Upper lobe of left lung (tissue), 6 donors: ENCODE data around the gene RFESD. TPM values are rescaled to one million over a fixed set of nuclear protein-coding genes. Genes with fewer than 3 reads are reported as not detected.

Experiments
- ATAC-seq, 2 donors: fragments of 200-7000 bp; cut with Tn5 transposase; one replicate each; pipeline ENCODE4 v1.9.1; 2022; ENCODE audit warnings: mild to moderate bottlenecking in 2 of 2, moderate library complexity in 2 of 2; ENCODE audit not compliant: low FRiP score in 2 of 2
- DNase-seq, 2 donors: peaks; one replicate each; pipeline ENCODE4 v3.0.0-alpha.2; 2019 to 2020
- H3K27ac ChIP-seq, 4 donors: fragments of 200-600 bp; sonication (generic); one replicate each; pipeline ENCODE4 v1.5.1; 2016 to 2019
- H3K27me3 ChIP-seq, 4 donors: fragments of 200-600 bp; sonication (generic); one replicate each; pipeline ENCODE4 v1.5.1; 2017 to 2019
- H3K36me3 ChIP-seq, 4 donors: fragments of 200-600 bp; sonication (generic); one replicate each; pipeline ENCODE4 v1.5.1; 2016 to 2019
- H3K4me1 ChIP-seq, 4 donors: fragments of 200-600 bp; sonication (generic); one replicate each; pipeline ENCODE4 v1.5.1; 2018 to 2019
- H3K4me3 ChIP-seq, 4 donors: fragments of 200-600 bp; sonication (generic); one replicate each; pipeline ENCODE4 v1.5.1; 2017 to 2019; ENCODE audit warnings: mild to moderate bottlenecking in 2 of 4, moderate library complexity in 1 of 4
- H3K9me3 ChIP-seq, 4 donors: fragments of 200-600 bp; sonication (generic); one replicate each; pipeline ENCODE4 v1.5.1; 2018 to 2019
- EP300 ChIP-seq, 4 donors: sonication (generic); formaldehyde crosslinking; IDR thresholded peaks; one replicate each; pipeline ENCODE4 v1.5.1; 2017; ENCODE audit warnings: antibody characterized with exemption in 4 of 4, control low read depth in 2 of 4
- POLR2A ChIP-seq, 4 donors: fragments of 450-650 bp; IDR thresholded peaks; one replicate each; pipeline ENCODE4 v1.5.1; 2016 to 2017; ENCODE audit warnings: antibody characterized with exemption in 4 of 4, mild to moderate bottlenecking in 2 of 4
- POLR2AphosphoS5 ChIP-seq, 2 donors: sonication (generic); formaldehyde crosslinking; IDR thresholded peaks; one replicate each; pipeline ENCODE4 v1.5.1; 2017; ENCODE audit warnings: antibody characterized with exemption in 2 of 2
- WGBS, 2 donors: methylation state at CpG; one replicate each; pipeline ENCODE4 v1.1.5; 2017 to 2018; 5-methylcytosine and 5-hydroxymethylcytosine counted together
- total RNA-seq, 6 donors: library from RNA; depleted of rRNA in 4 of 6; stranded (reverse); fragments of >200 nt in 4 of 6; gene quantifications; one replicate each; pipeline versions ENCODE4 v1.1.0 to v1.2.1, GENCODE V29; 2016 to 2021
- TF ChIP-seq, protein P1 (sequence below), 6 experiments: fragments of 450-650 bp in 4 of 6; fragments of 200-600 bp in 2 of 6; sonication (generic) in 2 of 6; IDR thresholded peaks; one replicate each; pipeline ENCODE4 v1.5.1; 2016 to 2019; ENCODE audit warnings: antibody characterized with exemption in 6 of 6
- donor health status: DM: no; HTN: no; CAD: no; lungs with moderate emphysema.
- donor health status: DM: no; HTN: yes; CAD: no; lungs with severe emphysema.

The RFESD gene
- total RNA-seq, 6 donors from 2014 or later = 1.0 to 6.8 (median 1.8) TPM

DNA sequence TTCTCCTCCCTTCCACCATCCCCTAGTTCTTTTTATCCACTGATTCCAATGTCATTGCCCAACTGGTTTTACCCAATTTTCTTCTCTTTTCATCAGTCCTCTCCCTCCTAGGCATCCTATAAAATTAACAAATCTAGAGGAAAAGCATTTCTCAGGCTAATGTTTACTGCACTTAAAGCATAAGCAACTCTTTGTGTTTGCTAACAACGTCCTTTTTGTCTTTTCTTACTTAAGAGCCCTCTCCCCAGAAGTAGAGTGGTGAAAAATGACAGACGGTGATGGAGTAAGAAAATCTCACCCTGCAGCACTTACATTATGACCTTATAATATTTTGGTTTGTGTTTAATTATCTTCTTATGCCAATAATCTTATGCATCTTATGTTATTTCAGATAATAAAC, 37.8 kb downstream of the RFESD start:
- Histone ChIP-seq H3K4me1 (no peaks in the 10 kb centered on the region), H3K27ac (no peak overlapping the region), H3K4me3 (no peak overlapping the region), H3K9me3 (no peaks in the 10 kb centered on the region), H3K27me3 (no peaks in the 10 kb centered on the region), H3K36me3 (no peaks in the 10 kb centered on the region)
- TF ChIP-seq, protein P1, sequence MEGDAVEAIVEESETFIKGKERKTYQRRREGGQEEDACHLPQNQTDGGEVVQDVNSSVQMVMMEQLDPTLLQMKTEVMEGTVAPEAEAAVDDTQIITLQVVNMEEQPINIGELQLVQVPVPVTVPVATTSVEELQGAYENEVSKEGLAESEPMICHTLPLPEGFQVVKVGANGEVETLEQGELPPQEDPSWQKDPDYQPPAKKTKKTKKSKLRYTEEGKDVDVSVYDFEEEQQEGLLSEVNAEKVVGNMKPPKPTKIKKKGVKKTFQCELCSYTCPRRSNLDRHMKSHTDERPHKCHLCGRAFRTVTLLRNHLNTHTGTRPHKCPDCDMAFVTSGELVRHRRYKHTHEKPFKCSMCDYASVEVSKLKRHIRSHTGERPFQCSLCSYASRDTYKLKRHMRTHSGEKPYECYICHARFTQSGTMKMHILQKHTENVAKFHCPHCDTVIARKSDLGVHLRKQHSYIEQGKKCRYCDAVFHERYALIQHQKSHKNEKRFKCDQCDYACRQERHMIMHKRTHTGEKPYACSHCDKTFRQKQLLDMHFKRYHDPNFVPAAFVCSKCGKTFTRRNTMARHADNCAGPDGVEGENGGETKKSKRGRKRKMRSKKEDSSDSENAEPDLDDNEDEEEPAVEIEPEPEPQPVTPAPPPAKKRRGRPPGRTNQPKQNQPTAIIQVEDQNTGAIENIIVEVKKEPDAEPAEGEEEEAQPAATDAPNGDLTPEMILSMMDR (IDR thresholded peaks at IDR 0.05) = no peak
- TF ChIP-seq EP300 (IDR thresholded peaks at IDR 0.05) (no peak), POLR2AphosphoS5 (IDR thresholded peaks at IDR 0.05) (no peak), POLR2A (IDR thresholded peaks at IDR 0.05) (no peak)
- WGBS, 2 donors = 81 to 86% methylated on average over 2 of the region's 2 CpGs
- no peak for DNase-seq
- ATAC-seq = no peak

DNA sequence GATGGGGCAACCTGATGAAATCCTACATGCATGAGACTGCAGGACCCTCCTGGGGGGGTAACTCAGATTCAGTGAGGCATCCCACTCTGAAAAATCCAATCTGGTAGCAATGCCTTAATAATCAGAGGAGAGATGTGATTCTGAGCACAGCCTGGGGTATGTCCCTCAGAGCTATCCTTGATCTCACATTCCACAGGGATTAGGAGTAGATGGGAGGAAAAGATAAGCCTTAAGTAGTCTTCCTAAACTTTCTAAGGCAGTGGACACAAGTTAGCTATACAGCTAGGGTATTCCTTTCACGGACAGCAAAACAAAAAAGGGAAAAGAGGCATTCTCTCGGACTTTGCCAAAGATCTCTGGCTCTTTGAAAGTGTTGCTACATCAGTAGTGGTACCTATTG, 40.1 kb downstream of the RFESD start:
- no peak overlapping the region for H3K4me3 ChIP-seq
- no peaks in the 10 kb centered on the region for H3K9me3 ChIP-seq
- H3K27me3 ChIP-seq = no peaks in the 10 kb centered on the region
- H3K4me1 ChIP-seq = no peaks in the 10 kb centered on the region
- 67 to 75% methylated on average over 2 of the region's 2 CpGs for WGBS, 2 donors
- no peaks in the 10 kb centered on the region for H3K36me3 ChIP-seq
- TF ChIP-seq, protein P1 (IDR thresholded peaks at IDR 0.05) = no peak
- TF ChIP-seq POLR2A (IDR thresholded peaks at IDR 0.05) = no peak
- TF ChIP-seq EP300 (IDR thresholded peaks at IDR 0.05) = no peak
- TF ChIP-seq POLR2AphosphoS5 (IDR thresholded peaks at IDR 0.05) = no peak
- DNase-seq (no peak), ATAC-seq (no peak)
- no peak overlapping the region for H3K27ac ChIP-seq

DNA sequence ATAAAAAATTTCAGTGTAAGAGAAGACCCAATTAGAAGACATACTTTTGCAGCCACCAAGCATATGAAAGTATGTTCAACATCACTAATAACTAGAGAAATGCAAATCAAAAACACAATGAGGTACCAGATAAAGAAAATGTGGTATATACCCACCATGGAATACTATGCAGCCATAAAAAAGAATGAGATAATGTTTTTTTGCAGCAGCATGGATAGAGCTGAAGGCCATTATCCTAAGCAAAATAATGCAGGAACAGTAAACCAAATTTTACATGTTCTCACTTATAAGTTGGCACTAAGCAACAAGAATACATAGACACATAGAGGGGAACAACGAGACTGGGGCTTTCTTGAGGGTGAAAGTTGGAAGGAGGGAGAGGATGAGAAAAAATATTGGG, 43.1 kb downstream of the RFESD start:
- TF ChIP-seq, protein P1 (IDR thresholded peaks at IDR 0.05) = no peak
- TF ChIP-seq POLR2A (IDR thresholded peaks at IDR 0.05) = no peak
- no peak for DNase-seq
- no peaks in the 10 kb centered on the region for H3K4me1 ChIP-seq
- no peaks in the 10 kb centered on the region for H3K36me3 ChIP-seq
- H3K9me3 ChIP-seq = no peaks in the 10 kb centered on the region
- ATAC-seq = no peak
- H3K4me3 ChIP-seq = no peak overlapping the region
- 91 to 95% methylated on average over 1 of the region's 1 CpG for WGBS, 2 donors
- no peaks in the 10 kb centered on the region for H3K27me3 ChIP-seq
- H3K27ac ChIP-seq = no peak overlapping the region

DNA sequence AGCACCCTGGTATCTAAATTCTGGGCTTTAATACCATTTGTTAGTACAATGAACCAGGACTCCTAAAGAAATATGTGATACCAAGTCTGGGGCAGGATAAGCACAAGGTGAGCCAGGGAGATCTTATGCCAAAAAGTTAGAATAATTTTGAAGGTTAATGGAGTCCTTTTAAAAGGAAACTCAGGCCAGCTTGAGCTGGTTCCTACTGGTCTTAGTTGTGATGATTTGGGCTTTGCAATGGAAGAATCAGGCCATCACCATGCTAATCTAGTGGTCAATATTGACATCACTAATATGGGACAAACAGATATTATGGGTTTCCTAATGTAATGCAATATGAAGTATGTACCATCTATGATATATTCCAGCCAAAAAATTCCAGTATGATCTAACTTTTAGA, 43.8 kb downstream of the RFESD start:
- no peak for DNase-seq
- Histone ChIP-seq H3K4me3 (no peak overlapping the region), H3K27me3 (no peaks in the 10 kb centered on the region), H3K9me3 (no peaks in the 10 kb centered on the region), H3K36me3 (no peaks in the 10 kb centered on the region), H3K27ac (no peak overlapping the region), H3K4me1 (no peaks in the 10 kb centered on the region)
- no peak for ATAC-seq
- TF ChIP-seq POLR2A (IDR thresholded peaks at IDR 0.05) = no peak
- no peak for TF ChIP-seq EP300 (IDR thresholded peaks at IDR 0.05)
- no peak for TF ChIP-seq POLR2AphosphoS5 (IDR thresholded peaks at IDR 0.05)
- TF ChIP-seq, protein P1 (IDR thresholded peaks at IDR 0.05) = no peak

DNA sequence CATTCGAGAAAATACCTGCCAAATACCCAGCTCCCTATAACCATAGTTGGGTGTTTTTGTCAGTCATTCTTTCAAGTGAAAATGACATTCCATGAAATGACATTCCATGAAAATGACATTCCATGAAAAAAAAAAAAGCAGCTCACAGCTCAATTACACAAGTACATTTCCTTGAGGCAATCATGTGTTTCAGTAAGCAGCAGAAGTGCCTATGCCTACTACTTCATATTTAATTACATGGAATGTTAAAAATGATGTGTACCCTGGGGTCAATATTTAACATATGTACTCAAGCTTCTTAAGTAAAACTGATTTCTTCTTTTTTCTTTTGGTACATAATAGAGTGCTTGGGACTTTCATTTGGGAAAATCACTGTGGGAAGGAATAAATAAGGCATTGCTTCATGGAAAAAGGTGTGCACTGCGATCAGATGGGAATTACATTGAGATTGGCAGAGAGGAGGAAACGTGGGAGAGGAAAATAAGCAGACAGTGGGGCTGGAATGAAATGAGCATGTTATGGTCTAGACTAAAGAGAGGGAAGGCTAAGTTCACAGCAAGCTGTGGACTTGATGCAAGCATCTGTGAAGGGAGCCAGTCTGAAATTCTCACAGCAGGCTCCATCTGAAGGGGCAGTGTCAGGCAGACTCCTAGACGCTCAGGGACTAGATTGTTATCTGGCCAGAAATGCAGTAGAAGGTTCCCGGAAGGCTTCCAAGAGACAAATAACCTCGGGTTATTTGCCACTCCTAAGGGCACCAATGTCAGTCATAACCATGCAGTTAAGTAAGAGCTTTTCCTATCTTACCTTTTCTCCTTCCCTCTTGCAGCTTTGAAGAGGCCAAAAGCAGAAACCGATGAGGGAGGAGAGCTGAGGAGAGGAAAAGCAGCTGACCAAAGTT, 51.5 kb downstream of the RFESD start:
- no peaks in the 10 kb centered on the region for H3K4me1 ChIP-seq
- no peak overlapping the region for H3K4me3 ChIP-seq
- no peaks in the 10 kb centered on the region for H3K36me3 ChIP-seq
- peak overlapping the region in 1 of 4 donors; percentile 24 for H3K27ac ChIP-seq
- no peaks in the 10 kb centered on the region for H3K27me3 ChIP-seq
- ATAC-seq (no peak), DNase-seq (no peak)
- no peaks in the 10 kb centered on the region for H3K9me3 ChIP-seq
- TF ChIP-seq, protein P1 (IDR thresholded peaks at IDR 0.05) = no peak
- no peak for TF ChIP-seq EP300 (IDR thresholded peaks at IDR 0.05)
- no peak for TF ChIP-seq POLR2AphosphoS5 (IDR thresholded peaks at IDR 0.05)
- no peak for TF ChIP-seq POLR2A (IDR thresholded peaks at IDR 0.05)
- 43 to 44% methylated on average over 7 of the region's 7 CpGs for WGBS, 2 donors
